Activated T-cell treated with anti-CD3 and anti-CD28 coated beads for 48 hours (primary cell): ENCODE measurements around the gene NLGN2.

Source experiments
- DNase-seq: peaks from one replicate; pipeline ENCODE4 v3.0.0-alpha.2; 2020; ENCODE audit warnings: low read depth

Gene NLGN2

DNA sequence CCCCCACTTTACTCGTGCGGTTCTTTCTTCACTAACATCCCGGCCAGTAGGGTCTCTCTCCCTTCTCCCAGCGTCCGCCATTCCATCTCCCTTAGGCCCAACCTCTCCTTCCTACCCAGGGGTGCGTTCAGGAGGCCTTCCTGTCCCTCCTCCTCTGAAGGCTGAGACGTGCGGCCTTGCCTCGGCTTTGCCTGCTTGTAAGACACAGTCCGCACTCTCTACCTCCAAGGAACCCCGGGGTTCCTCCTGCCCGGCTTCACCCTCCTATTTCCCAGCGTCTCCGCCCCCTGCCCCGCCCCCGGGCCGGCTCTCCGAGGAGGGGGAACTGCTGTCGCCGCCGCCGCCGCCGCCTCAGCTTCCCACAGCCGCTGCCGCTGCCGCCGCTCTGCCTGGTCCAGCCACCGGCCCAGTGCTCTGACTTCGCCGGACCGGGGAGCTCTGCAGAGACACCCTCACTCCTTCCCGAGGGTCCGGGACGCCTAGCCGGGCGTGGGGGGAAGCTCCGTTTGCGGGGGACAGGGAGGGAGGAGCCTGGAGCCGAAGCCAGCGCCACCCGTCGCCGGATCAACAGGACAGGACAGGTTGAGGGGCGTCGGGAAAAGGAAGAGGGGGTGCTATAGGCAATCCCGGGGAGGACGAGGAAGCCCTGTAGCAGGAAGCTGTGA, 30.4 kb downstream of the NLGN2 start:
- DNase-seq, result peak; percentile 62

DNA sequence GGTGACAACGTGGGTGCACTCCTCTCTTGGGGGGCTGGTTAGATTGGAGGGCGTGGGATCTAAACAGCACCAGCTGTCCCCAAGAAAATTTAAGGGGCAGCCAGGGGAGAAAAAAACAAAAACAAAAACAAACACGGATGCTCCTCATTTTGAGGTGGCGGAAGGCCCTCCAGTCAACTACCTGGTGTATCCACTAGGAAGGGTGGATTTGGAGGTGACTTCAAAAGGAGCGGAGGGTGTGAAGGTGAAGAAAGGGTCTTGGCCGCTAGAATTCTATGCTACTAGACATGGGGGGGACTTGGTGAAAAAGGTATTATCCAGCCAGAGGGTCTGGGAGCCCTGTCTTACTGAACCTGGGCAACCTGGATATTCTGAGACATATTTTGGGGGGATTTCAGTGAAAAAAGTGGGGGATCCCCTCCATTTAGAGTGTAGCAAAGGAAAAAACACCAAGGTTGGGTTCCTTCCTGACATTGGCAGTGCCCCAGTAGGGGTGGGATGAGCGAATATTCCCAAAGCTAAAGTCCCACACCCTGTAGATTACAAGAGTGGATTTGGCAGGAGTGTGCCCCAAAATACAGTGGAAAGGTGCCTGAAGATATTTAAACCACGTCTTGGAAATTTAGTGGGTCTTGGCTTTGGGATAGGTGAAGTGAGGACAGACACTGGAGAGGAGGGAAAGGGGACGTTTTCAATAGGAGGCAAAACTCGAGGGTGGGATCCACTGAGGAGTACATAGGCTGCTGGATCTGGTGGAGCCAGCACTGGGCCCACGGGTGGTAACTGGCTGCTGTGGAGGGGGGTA, 31.2 kb downstream of the NLGN2 start:
- DNase-seq, result no peak

DNA sequence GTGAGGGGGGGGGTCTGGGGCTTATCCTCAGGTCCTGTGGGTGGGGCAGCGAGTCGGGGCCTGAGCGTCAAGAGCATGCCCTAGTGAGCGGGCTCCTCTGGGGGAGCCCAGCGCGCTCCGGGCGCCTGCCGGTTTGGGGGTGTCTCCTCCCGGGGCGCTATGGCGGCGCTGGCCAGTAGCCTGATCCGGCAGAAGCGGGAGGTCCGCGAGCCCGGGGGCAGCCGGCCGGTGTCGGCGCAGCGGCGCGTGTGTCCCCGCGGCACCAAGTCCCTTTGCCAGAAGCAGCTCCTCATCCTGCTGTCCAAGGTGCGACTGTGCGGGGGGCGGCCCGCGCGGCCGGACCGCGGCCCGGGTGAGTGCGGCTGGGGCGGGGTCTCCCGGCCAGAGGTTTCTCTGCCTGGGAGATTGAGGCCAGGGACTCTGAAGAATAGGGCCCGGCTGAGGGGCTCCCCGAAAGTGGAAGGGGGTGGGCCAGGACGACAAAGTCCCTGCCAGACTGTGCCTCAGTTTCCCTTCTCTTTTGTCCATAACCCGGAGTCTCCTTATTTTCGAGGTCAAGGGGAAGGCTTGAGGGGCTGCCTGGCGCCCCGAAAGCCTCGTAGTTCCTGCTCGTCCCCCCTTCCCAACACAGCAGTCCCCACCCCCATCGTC, 31.9 kb downstream of the NLGN2 start, which contains the start of gene FGF11:
TSS of gene FGF11 (plus strand) at position 51 of the 651 bp plus-strand sequence. CDS start at position 160, 109 bp downstream.
- DNase-seq, result no peak

DNA sequence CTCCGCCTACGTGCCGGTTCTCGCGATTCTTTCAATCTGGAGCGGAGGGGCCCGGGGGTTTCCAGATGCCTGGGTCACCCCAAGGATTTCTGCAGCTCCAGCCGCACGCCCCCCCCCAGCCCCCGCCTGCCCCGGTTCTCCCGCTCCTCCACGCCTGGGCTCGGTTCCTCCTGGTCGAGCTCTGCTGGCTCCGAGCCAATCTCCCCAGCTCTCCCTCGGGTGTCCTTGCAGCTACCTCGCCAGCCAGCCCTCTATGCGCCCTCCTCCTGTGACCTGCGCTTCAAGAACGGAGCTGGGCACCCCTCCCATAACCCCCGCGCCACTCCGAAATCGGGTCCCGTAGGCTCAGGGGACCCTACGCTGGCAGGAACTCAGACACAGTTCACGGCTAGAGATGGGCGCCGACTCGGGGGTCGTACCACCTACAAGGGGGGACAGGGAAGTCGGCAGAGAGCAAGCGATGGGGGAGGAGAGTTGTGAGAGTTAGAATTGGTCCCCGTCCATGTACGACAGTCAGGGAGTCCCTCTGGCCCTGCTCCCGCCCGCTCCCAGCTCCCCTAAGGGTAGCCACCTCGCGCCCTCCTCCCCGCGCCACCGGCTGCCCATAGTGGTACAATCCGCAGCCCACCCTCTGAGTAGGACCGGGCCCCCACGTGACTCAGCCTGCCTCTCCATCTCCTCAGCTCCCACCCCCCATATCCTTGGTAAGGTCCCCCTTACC, 32.6 kb downstream of the NLGN2 start:
- no peak for DNase-seq

GRCh38 chr17:7440834-7441195, 33.2 kb downstream of the NLGN2 start:
- DNase-seq, result no peak

DNA sequence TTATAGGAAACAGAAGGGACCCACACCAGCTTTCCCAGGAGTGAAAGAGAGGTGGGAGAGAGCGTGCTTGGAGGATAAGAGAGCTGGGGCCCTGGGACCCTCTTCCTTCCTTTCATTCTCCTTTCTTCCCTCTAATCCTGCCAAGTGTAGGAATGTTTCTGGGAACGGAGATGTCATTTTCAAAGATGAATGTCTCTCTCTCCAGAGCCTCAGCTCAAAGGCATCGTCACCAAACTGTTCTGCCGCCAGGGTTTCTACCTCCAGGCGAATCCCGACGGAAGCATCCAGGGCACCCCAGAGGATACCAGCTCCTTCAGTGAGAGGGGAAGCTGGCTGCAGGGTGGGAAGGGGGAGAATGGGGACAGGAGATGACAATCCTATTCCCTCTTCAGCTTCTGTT, 33.6 kb downstream of the NLGN2 start:
- DNase-seq, result no peak

DNA sequence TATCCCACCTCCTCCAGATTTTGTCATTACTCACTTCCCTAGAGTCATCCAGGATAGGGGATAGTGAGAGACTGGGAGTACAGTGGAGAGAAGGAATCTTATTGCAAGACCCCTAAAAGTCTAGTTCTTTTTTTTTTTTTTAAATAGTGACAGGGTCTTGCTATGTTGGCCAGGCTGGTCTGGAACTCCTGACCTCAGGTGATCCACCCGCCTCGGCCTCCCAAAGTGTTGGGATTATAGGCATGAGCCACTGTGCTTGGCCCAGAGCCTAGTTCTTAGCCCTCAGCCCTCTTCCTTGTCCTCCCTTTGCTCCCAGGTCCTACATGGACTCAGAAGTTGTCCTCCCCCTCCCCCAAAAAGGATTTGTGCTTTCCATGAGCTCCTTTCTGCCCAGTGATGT, 34.5 kb downstream of the NLGN2 start:
- no peak for DNase-seq

GRCh38 chr17:7443499-7444485, 36.1 kb downstream of the NLGN2 start:
- DNase-seq, result no peak

- DNase-seq, result no peak
Measured at GRCh38 chr17:7444682-7445618, 37.3 kb downstream of the NLGN2 start, which contains the start of gene CHRNB1. Gene CHRNB1, plus strand, starts transcription at chr17:7445061. Its CDS starts 67 bp downstream, at chr17:7445128.

DNA sequence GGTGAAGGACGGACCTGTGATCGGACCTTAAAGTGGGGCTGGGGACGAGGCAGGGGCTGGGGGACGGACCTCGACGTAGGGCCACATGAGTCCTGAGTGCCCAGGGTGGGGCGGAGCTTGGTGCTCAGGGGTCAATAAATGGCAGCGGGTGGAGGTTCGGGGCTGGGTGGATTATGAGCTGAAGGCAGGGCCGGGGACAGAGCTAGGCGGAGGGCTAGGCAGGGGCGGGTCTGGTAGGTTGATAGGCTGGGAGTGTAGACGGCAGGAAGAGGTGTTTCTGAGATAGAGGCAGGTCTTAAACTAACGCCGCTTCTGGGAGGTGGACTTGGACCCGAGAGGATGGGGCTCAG, 37.9 kb downstream of the NLGN2 start:
- DNase-seq, result no peak

- DNase-seq, result no peak
Measured at GRCh38 chr17:7448461-7448860, 40.8 kb downstream of the NLGN2 start.

GRCh38 chr17:7459961-7460545, 52.4 kb downstream of the NLGN2 start:
- no peak for DNase-seq

- no peak for DNase-seq
Measured at GRCh38 chr17:7460850-7461660, 53.4 kb downstream of the NLGN2 start.

DNA sequence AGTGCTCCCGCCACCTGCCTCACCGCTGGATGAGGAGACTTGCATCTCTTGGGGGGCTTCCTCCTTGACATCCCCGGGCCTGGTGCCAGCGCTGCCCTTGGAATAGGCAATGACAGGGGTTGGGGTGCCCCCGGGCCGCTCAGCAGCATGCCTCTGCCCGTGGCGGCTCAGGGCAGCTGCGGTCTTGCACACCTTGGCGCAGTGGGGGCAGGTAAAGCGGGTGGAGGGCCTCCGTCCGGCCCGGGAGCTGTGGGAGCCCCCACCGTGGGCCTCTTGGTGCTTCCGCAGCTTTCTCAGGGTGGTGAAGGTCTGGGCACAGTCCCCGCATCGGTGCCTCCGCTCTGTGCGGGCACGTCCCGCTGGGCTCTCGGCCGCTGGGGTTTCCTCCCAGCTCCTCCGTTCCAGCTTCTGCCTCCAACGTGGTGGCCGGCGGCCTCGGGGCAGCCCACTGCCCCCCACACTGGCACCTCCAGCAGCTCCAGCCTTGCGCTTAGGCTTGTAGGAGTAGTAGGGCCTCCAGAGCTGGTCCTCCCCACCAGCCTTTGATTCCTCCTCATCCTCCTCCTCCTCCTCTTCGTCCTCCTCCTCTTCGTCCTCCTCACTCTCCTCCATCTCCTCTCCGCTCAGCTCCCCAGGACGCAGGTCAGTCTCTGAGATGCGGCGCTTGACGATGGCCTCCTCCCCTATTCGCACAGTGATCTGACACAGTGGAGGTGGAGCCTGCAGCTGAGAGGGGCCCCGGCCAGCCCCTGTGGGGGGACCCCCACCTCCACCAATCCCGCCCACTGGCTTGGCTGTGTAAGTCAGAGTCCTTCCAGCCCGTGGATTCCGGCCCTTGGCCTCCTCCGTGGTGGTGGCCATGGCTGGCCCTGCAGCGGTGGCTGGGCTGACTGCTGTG, 55.1 kb downstream of the NLGN2 start:
- DNase-seq, result no peak

DNA sequence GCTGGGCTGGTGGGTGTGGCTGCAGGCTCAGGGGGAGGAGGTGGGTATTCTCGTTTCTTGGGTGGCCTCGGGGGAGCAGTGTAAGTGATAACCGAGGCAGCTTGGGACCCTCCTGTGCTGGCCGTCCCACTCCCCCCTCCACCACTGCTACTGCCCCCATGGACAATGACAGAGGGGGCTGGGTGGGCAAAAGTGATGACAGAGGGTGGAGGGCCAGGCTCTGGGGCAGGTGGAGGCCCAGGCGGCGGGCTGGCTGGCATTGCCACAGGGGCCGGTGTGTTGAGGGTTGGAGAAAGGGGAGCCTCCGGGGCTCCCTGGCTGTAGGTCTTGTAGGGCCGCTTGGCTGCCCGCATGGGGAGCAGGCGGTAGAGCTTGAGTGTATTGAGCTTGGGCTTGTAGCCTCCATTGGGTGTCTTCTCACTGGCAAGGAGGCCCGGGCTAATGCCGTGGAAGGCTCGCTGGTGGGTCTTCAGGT, 55.8 kb downstream of the NLGN2 start:
- DNase-seq, result no peak

GRCh38 chr17:7464081-7464480, 56.4 kb downstream of the NLGN2 start:
- no peak for DNase-seq

DNA sequence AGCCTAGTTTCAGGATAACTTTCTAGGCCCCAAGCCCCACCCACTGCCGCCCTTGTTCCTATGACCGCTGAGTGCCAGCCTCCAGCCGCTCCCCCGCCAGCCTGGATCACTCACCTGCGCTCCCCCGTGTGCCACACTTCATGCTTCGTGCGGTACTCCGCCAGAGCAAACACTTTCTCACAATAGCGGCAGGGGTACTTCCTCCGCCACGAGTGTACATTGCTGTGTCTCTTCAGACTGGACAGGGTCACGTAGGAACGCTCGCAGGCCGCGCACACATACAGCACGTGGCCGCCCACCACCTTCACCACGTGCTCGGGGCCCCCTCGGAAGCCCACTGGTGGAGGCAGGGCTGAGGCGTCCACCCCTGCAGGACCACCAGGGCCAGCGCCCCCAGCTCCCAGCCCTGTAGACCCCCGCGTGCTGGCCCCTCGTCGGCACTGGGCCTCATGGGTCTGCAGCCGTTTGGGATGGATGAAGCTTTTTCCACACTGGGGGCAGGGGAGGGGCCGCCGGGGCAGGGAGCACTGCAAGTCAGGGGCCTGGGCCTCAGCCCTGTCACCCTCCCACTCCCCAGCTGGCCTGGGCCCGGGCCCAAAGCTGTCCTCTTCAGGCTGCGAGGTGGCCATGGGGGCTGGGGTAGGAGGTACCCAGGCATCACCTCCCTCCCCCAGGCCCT, 58.1 kb downstream of the NLGN2 start:
- no peak for DNase-seq
